ENCODE measurements around the gene TEX22. TPM values are rescaled to one million over a fixed set of nuclear protein-coding genes. Genes with fewer than 3 reads are reported as not detected.

TEX22 gene
- total and polyA plus RNA-seq, 7 donors: 0.50 TPM; not detected in 6

- peaks cover 0 to 16% (median 12%) of the 10 kb centered on the region in 4 donors for H3K4me1 ChIP-seq
- no peak for TF ChIP-seq POLR2A (IDR thresholded peaks at IDR 0.05)
- TF ChIP-seq POLR2AphosphoS5 (IDR thresholded peaks at IDR 0.05): no peak
- no peak for TF ChIP-seq EP300 (IDR thresholded peaks at IDR 0.05)
- no peak for TF ChIP-seq CTCF (IDR thresholded peaks at IDR 0.05)
- no peaks in the 10 kb centered on the region for H3K9me3 ChIP-seq
- peaks cover 13 to 35% (median 14%) of the 10 kb centered on the region in 4 donors for H3K36me3 ChIP-seq
- no peak for DNase-seq
- no peaks in the 10 kb centered on the region for H3K27me3 ChIP-seq
- WGBS, 2 donors: 80 to 85% methylated on average over 14 of the region's 14 CpGs
- intact Hi-C loops (cut with DNase I): loop anchor here (5.0 kb wide), 1 partner anchor 80 kb away; the partner anchor contains the start of gene TMEM121
- no peak overlapping the region for H3K4me3 ChIP-seq
- H3K27ac ChIP-seq: no peak overlapping the region
Measured at GRCh38 chr14:105446971-105447370, 48.6 kb downstream of the TEX22 start.

- 90 to 91% methylated on average over 31 of the region's 31 CpGs for WGBS, 2 donors
- TF ChIP-seq EP300 (IDR thresholded peaks at IDR 0.05) (no peak), POLR2AphosphoS5 (IDR thresholded peaks at IDR 0.05) (no peak), CTCF (IDR thresholded peaks at IDR 0.05) (no peak), POLR2A (IDR thresholded peaks at IDR 0.05) (no peak)
- no peak overlapping the region for H3K4me3 ChIP-seq
- DNase-seq: no peak
- no peaks in the 10 kb centered on the region for H3K9me3 ChIP-seq
- peaks cover 0 to 16% (median 12%) of the 10 kb centered on the region in 4 donors for H3K4me1 ChIP-seq
- peak overlapping the region in 1 of 4 donors; percentile 49 for H3K27ac ChIP-seq
- no peaks in the 10 kb centered on the region for H3K27me3 ChIP-seq
- intact Hi-C loops (cut with DNase I): loop anchor here (1.0 to 5.0 kb wide), 2 partner anchors 43 to 79 kb away; partner anchors contain the start of genes TEDC1 and TMEM121
- H3K36me3 ChIP-seq: peaks cover 13 to 39% (median 18%) of the 10 kb centered on the region in 4 donors
Measured at GRCh38 chr14:105447651-105448640, 49.6 kb downstream of the TEX22 start.

- DNase-seq: peak; percentile 88
- Histone ChIP-seq H3K36me3 (peaks cover 13 to 40% (median 21%) of the 10 kb centered on the region in 4 donors), H3K4me1 (peaks cover 0 to 16% (median 12%) of the 10 kb centered on the region in 4 donors), H3K27me3 (no peaks in the 10 kb centered on the region), H3K4me3 (no peak overlapping the region), H3K9me3 (no peaks in the 10 kb centered on the region), H3K27ac (peak overlapping the region in 1 of 4 donors; percentile 49)
- 53 to 62% methylated on average over 16 of the region's 16 CpGs for WGBS, 2 donors
- intact Hi-C loops (cut with DNase I): loop anchor here (1.0 to 5.0 kb wide), 2 partner anchors 43 to 79 kb away; partner anchors contain the start of genes TEDC1 and TMEM121
- TF ChIP-seq CTCF (IDR thresholded peaks at IDR 0.05) (peak; percentile 74 to 98 (median 82)), POLR2A (IDR thresholded peaks at IDR 0.05) (no peak), POLR2AphosphoS5 (IDR thresholded peaks at IDR 0.05) (peak in 2 of 4 donors; percentile 48)
Measured at GRCh38 chr14:105448706-105449111, 50.4 kb downstream of the TEX22 start.

GRCh38 chr14:105449276-105450122 lies 51.2 kb downstream of the TEX22 start:
- Histone ChIP-seq H3K27ac (no peak overlapping the region), H3K9me3 (no peaks in the 10 kb centered on the region), H3K36me3 (peaks cover 13 to 48% (median 25%) of the 10 kb centered on the region in 4 donors), H3K27me3 (no peaks in the 10 kb centered on the region), H3K4me1 (peaks cover 0 to 16% (median 12%) of the 10 kb centered on the region in 4 donors), H3K4me3 (no peak overlapping the region)
- no peak for DNase-seq
- intact Hi-C loops (cut with DNase I): loop anchor here (5.0 kb wide), 1 partner anchor 78 kb away; the partner anchor contains the start of gene TMEM121
- TF ChIP-seq POLR2A (IDR thresholded peaks at IDR 0.05) (no peak), EP300 (IDR thresholded peaks at IDR 0.05) (no peak), CTCF (IDR thresholded peaks at IDR 0.05) (no peak)
- 94% methylated on average over 47 of the region's 47 CpGs for WGBS, 2 donors

All from sigmoid colon (tissue), 7 donors.